22Rv1 (cell line): ENCODE data around the gene MAPK14.

Experiments used
- CTCF ChIP-seq: fragments of 450-650 bp; IDR thresholded peaks from 2 replicates; pipeline ENCODE4 v1.5.1; 2017; ENCODE audit warnings: mild to moderate bottlenecking
- ZFX ChIP-seq: fragments of 450-650 bp; IDR thresholded peaks from 2 replicates; pipeline ENCODE4 v1.6.1; 2017; ENCODE audit warnings: antibody characterized with exemption, borderline replicate concordance

- no peak for TF ChIP-seq CTCF
- no peak for TF ChIP-seq ZFX
Observed at GRCh38 chr6:36133912-36134311, 106.3 kb downstream of the MAPK14 start.
